Thyroid gland (tissue), 4 donors: ENCODE measurements around the gene C9orf50. TPM values are rescaled to one million over a fixed set of nuclear protein-coding genes. Genes with fewer than 3 reads are reported as not detected.

Experiments used
- DNase-seq, 2 donors: peaks; one replicate each; pipeline ENCODE4 v3.0.0-alpha.2; 2019
- H3K27ac ChIP-seq, 3 donors: fragments of 200-600 bp; sonication (generic); 1 replicate in 2 of 3; 2 replicates in 1 of 3; pipeline ENCODE4 v1.5.1; 2016 to 2019; ENCODE audit warnings: mild to moderate bottlenecking in 1 of 3, moderate library complexity in 1 of 3
- H3K27me3 ChIP-seq: fragments of 200-600 bp; sonication (generic); one replicate; pipeline ENCODE4 v1.5.1; 2019
- H3K36me3 ChIP-seq, 2 donors: fragments of 200-600 bp; sonication (generic); one replicate each; pipeline ENCODE4 v1.5.1; 2016 to 2019
- H3K4me1 ChIP-seq, 2 donors: fragments of 200-600 bp; sonication (generic); one replicate each; pipeline ENCODE4 v1.5.1; 2017 to 2019
- H3K4me3 ChIP-seq, 3 donors: fragments of 200-600 bp; sonication (generic); replicated peaks in 1 of 3; 1 replicate in 2 of 3; 2 replicates in 1 of 3; pipeline ENCODE4 v1.5.1; 2016; ENCODE audit warnings: mild to moderate bottlenecking in 1 of 3
- H3K9me3 ChIP-seq: fragments of 200-600 bp; sonication (generic); one replicate; pipeline ENCODE4 v1.5.1; 2017
- POLR2A ChIP-seq, 2 donors: fragments of 450-650 bp; IDR thresholded peaks; one replicate each; pipeline ENCODE4 v1.6.1; 2017; ENCODE audit warnings: antibody characterized with exemption in 2 of 2, mild to moderate bottlenecking in 2 of 2, moderate library complexity in 1 of 2
- WGBS, 2 donors: methylation state at CpG; one replicate each; pipeline ENCODE4 v1.1.5; 2017; 5-methylcytosine and 5-hydroxymethylcytosine counted together
- intact Hi-C: fragments of 100-400 bp; cut with DNase I; formaldehyde crosslinking; loops from one replicate; pipeline ENCODE4 v1.15.1; 2023
- total RNA-seq, 4 donors: library from RNA; depleted of rRNA; stranded (reverse); fragments of >200 nt; gene quantifications; one replicate each; pipeline ENCODE4 v1.2.3, GENCODE V29; 2016
- TF ChIP-seq, protein P1 (sequence below), 6 experiments: fragments of 200-600 bp in 3 of 6; fragments of 450-650 bp in 3 of 6; sonication (generic) in 3 of 6; IDR thresholded peaks; one replicate each; pipeline ENCODE4 v1.5.1; 2016 to 2019; ENCODE audit warnings: antibody characterized with exemption in 6 of 6, mild to moderate bottlenecking in 2 of 6, inconsistent platforms in 1 of 6, moderate library complexity in 1 of 6

Gene C9orf50
- total RNA-seq, 4 donors from 2014 or later = not detected

DNA sequence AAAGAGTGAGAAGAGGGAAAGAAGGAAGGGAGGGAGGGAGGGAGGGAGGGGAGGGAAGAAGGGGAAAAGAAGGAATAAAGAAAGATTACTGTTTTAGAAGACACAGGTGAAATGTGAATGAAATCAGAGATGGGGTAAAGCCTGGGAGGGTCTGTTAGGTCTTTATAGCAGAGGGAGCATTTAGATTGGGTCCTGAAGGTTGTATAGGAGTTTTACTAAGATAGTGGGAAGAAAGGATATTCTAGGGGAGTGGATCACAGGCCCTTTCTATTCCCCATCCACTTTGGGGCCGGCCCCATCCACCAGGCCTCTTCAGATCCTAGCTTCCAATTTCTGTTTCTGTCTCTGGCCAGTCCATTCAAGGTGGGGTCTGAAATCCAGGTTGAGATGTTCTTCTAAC is 35.5 kb downstream of the C9orf50 start:
- no peak for DNase-seq
- TF ChIP-seq, protein P1, sequence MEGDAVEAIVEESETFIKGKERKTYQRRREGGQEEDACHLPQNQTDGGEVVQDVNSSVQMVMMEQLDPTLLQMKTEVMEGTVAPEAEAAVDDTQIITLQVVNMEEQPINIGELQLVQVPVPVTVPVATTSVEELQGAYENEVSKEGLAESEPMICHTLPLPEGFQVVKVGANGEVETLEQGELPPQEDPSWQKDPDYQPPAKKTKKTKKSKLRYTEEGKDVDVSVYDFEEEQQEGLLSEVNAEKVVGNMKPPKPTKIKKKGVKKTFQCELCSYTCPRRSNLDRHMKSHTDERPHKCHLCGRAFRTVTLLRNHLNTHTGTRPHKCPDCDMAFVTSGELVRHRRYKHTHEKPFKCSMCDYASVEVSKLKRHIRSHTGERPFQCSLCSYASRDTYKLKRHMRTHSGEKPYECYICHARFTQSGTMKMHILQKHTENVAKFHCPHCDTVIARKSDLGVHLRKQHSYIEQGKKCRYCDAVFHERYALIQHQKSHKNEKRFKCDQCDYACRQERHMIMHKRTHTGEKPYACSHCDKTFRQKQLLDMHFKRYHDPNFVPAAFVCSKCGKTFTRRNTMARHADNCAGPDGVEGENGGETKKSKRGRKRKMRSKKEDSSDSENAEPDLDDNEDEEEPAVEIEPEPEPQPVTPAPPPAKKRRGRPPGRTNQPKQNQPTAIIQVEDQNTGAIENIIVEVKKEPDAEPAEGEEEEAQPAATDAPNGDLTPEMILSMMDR (IDR thresholded peaks at IDR 0.05) = no peak
- TF ChIP-seq POLR2A (IDR thresholded peaks at IDR 0.05) = no peak
- no peaks in the 10 kb centered on the region for H3K36me3 ChIP-seq
- no peaks in the 10 kb centered on the region for H3K9me3 ChIP-seq
- H3K27ac ChIP-seq = no peak overlapping the region
- no peaks in the 10 kb centered on the region for H3K27me3 ChIP-seq
- no peak overlapping the region for H3K4me3 ChIP-seq
- intact Hi-C loops = no loop called here
- WGBS, 2 donors = 100% methylated on average over 1 of the region's 1 CpG
- H3K4me1 ChIP-seq = no peaks in the 10 kb centered on the region

DNA sequence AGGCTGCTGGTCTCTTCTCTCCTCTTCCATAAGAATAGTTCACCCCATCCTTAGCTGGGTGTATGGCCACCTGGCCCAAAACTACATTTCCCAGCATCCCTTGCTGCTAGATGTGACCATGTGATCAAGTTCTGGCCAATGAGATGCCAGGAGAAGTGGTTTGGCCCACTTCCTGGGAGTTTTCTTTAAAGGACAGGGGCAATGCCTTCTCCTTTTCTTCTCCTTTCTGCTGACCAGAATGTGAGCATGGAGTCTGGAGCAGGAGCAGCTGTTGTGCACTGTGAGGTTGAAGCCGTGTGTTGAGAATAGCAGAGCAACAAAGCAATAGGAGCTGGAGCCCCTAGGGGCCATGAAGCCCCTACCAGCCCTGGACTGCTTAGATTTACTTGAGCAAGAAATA is 36.8 kb downstream of the C9orf50 start:
- intact Hi-C loops = no loop called here
- no peaks in the 10 kb centered on the region for H3K9me3 ChIP-seq
- DNase-seq = peak; percentile 64 to 65
- WGBS, 2 donors = 92% methylated on average over 1 of the region's 1 CpG
- TF ChIP-seq, protein P1 (IDR thresholded peaks at IDR 0.05) = no peak
- no peak for TF ChIP-seq POLR2A (IDR thresholded peaks at IDR 0.05)
- no peaks in the 10 kb centered on the region for H3K36me3 ChIP-seq
- no peak overlapping the region for H3K4me3 ChIP-seq
- H3K27me3 ChIP-seq = no peaks in the 10 kb centered on the region
- no peaks in the 10 kb centered on the region for H3K4me1 ChIP-seq
- no peak overlapping the region for H3K27ac ChIP-seq

DNA sequence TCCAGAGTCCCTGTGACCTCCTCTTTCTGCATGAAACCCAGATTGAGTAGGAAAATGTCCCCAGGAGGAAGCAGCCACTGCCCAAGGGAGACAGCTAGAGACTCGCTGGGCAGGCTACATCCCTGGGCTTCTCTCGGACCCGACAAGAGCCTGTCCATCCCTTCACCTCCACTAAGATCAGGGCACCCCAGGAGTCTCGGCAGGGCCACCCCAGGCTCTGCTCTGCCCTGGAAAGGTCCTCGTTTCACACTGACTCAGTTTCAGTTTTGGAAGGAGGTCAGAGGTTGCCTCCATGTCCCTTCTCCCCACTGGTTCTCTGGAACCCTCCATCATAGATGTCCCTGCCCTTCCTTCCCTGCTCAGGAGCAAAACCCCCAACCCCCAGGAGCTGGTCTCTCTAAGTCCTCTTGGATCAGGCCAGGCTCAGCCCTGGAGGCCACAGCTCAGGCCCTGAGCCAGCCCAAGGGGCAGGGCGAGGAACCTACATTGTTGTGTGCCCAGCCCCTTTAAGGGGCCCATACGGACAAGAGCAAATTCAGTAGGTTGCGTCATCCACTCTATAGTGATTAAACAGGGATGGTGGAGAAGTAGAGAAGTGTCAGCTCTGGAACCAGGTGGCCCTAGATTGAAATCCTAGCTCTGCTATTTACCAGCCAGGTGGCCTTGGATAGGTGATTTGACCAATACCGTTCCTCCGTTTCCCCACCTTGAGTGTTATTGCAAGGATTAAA is 37.4 kb downstream of the C9orf50 start:
- TF ChIP-seq, protein P1 (IDR thresholded peaks at IDR 0.05) = no peak
- TF ChIP-seq POLR2A (IDR thresholded peaks at IDR 0.05) = no peak
- no peak overlapping the region for H3K27ac ChIP-seq
- no peaks in the 10 kb centered on the region for H3K9me3 ChIP-seq
- intact Hi-C loops = no loop called here
- WGBS, 2 donors = 77 to 78% methylated on average over 7 to 10 of the region's 10 CpGs
- no peaks in the 10 kb centered on the region for H3K4me1 ChIP-seq
- H3K4me3 ChIP-seq = no peak overlapping the region
- H3K27me3 ChIP-seq = no peaks in the 10 kb centered on the region
- H3K36me3 ChIP-seq = no peaks in the 10 kb centered on the region
- no peak for DNase-seq

DNA sequence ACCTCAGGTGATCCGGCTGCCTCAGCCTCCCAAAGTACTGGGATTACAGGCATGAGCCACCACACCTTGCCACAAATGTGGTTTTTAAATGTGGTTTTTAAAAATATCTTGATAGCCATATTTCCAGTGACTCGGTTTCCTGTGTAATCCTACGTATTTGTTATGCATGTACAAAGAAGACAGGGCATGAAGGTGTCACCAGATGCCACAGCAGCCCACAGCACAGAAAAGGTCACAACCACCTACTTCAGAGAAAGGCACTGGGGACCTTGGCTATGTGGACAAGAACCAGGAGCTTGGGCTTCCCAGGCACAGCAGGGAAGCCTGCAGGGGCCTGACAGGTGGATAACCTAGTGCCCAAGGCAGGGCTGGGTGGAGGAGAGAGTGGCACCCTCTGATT is 38.0 kb downstream of the C9orf50 start:
- Histone ChIP-seq H3K4me1 (no peaks in the 10 kb centered on the region), H3K36me3 (no peaks in the 10 kb centered on the region), H3K9me3 (no peaks in the 10 kb centered on the region), H3K4me3 (no peak overlapping the region), H3K27ac (no peak overlapping the region), H3K27me3 (no peaks in the 10 kb centered on the region)
- intact Hi-C loops = no loop called here
- no peak for DNase-seq
- 79 to 94% methylated on average over 3 of the region's 3 CpGs for WGBS, 2 donors
- TF ChIP-seq, protein P1 (IDR thresholded peaks at IDR 0.05) = no peak
- TF ChIP-seq POLR2A (IDR thresholded peaks at IDR 0.05) = no peak

DNA sequence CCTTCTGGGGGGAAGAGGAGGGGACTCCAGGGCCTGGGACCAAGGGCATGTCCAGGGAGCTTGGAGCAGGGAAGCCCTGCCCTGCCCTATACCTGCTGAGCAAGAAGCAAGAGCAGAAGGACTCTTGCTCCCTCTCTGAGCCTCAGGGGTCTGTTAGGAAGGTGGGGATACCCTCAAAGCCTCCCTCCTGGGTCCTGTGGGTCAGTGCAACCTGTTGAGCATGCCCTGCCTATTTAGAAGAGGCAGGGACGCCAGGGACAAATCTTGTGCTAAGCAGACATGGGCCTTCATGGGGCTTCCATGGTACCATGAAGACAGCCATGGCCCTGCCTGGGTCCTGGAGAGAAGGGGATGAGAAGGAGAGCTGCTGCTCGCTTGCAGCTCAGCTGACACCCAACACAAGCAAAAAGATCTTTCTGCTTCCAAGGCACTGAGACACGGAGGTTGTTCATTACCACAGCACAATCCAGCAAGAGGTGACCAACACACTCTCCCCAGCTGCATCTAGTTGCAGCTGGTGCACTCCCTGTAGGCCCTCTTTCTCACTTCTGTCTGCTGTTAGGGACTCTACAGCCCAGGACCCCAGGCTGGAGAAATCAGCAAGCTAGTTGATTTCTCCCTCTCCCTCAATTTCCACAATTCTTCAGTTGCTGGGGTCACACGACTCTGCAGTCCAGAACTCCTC is 39.3 kb downstream of the C9orf50 start:
- no peak overlapping the region for H3K4me3 ChIP-seq
- intact Hi-C loops = no loop called here
- no peak overlapping the region for H3K27ac ChIP-seq
- H3K9me3 ChIP-seq = no peaks in the 10 kb centered on the region
- H3K27me3 ChIP-seq = no peaks in the 10 kb centered on the region
- WGBS, 2 donors = 82 to 89% methylated on average over 4 of the region's 4 CpGs
- no peaks in the 10 kb centered on the region for H3K36me3 ChIP-seq
- H3K4me1 ChIP-seq = no peaks in the 10 kb centered on the region
- TF ChIP-seq POLR2A (IDR thresholded peaks at IDR 0.05) = no peak
- TF ChIP-seq, protein P1 (IDR thresholded peaks at IDR 0.05) = no peak
- no peak for DNase-seq
